Measurements from ENCODE around the gene POLR3K.
"Not testable (repeated sequence)": the region's sequence is repeated elsewhere in the genome, so short reads cannot be mapped to it uniquely, and the experiment has no call there.

POLR3K gene

GRCh38 chr16:25926-26348, 27.5 kb downstream of the POLR3K start:
- H3K4me1 ChIP-seq (ENCODE audit: control insufficient read depth, low read depth, low read length); H3K27ac ChIP-seq (ENCODE audit: low read depth, low read length); H4K8ac ChIP-seq (ENCODE audit: low read depth, low read length); H4K5ac ChIP-seq (ENCODE audit: low read length); H2BK15ac ChIP-seq (replicated peaks; ENCODE audit: low read depth); H3K4ac ChIP-seq (ENCODE audit: low read depth, low read length); H3K23ac ChIP-seq (ENCODE audit: low read length); H2BK5ac ChIP-seq (ENCODE audit: low read length); H3K18ac ChIP-seq (ENCODE audit: low read length); H3K36me3 ChIP-seq (ENCODE audit: control insufficient read depth, insufficient read depth, low read length); H2BK120ac ChIP-seq (ENCODE audit: low read depth, low read length); H3K27me3 ChIP-seq (ENCODE audit: insufficient read depth, low read length, poor library complexity); H3K4me2 ChIP-seq (ENCODE audit: low read length); H3K79me2 ChIP-seq (ENCODE audit: control insufficient read depth, insufficient read depth, low read length); H3K56ac ChIP-seq (ENCODE audit: low read length); H3K4me3 ChIP-seq (ENCODE audit: low read length); H2AK5ac ChIP-seq (ENCODE audit: low read length); H3K79me1 ChIP-seq (ENCODE audit: low read length); DNase-seq; H3K9ac ChIP-seq (ENCODE audit: low read length): not testable (repeated sequence)
- WGBS (ENCODE audit: extremely low coverage, insufficient coverage, low lambda C conversion rate) = no CpG with 5 or more reads among the region's 5 CpGs

GRCh38 chr16:24151-24550, 29.3 kb downstream of the POLR3K start:
- H2AK5ac ChIP-seq (ENCODE audit: low read length) = not testable (repeated sequence)

GRCh38 chr16:20886-21285, 32.5 kb downstream of the POLR3K start:
- not testable (repeated sequence) for H3K27ac ChIP-seq (ENCODE audit: low read depth, low read length); H3K4me1 ChIP-seq (ENCODE audit: control insufficient read depth, low read depth, low read length); H3K18ac ChIP-seq (ENCODE audit: low read length); H3K23ac ChIP-seq (ENCODE audit: low read length); H2AK5ac ChIP-seq (ENCODE audit: low read length); H3K4me2 ChIP-seq (ENCODE audit: low read length); H3K56ac ChIP-seq (ENCODE audit: low read length); H2BK5ac ChIP-seq (ENCODE audit: low read length); H3K36me3 ChIP-seq (ENCODE audit: control insufficient read depth, insufficient read depth, low read length); H3K4ac ChIP-seq (ENCODE audit: low read depth, low read length); H3K79me2 ChIP-seq (ENCODE audit: control insufficient read depth, insufficient read depth, low read length); H4K8ac ChIP-seq (ENCODE audit: low read depth, low read length); H4K5ac ChIP-seq (ENCODE audit: low read length); H2BK120ac ChIP-seq (ENCODE audit: low read depth, low read length); H3K9ac ChIP-seq (ENCODE audit: low read length); H3K4me3 ChIP-seq (ENCODE audit: low read length); DNase-seq; H2BK15ac ChIP-seq (replicated peaks; ENCODE audit: low read depth); H3K79me1 ChIP-seq (ENCODE audit: low read length); H3K27me3 ChIP-seq (ENCODE audit: insufficient read depth, low read length, poor library complexity)
- WGBS (ENCODE audit: extremely low coverage, insufficient coverage, low lambda C conversion rate) = no CpG with 5 or more reads among the region's 12 CpGs

More at GRCh38 chr16:24151-24550, 29.3 kb downstream of the POLR3K start:
- not testable (repeated sequence) for H2BK120ac ChIP-seq (ENCODE audit: low read depth, low read length); H3K79me1 ChIP-seq (ENCODE audit: low read length); H3K4ac ChIP-seq (ENCODE audit: low read depth, low read length); H3K23ac ChIP-seq (ENCODE audit: low read length); H2BK15ac ChIP-seq (replicated peaks; ENCODE audit: low read depth); H3K4me1 ChIP-seq (ENCODE audit: control insufficient read depth, low read depth, low read length); H3K9ac ChIP-seq (ENCODE audit: low read length); H3K79me2 ChIP-seq (ENCODE audit: control insufficient read depth, insufficient read depth, low read length); H3K4me3 ChIP-seq (ENCODE audit: low read length); DNase-seq; H2BK5ac ChIP-seq (ENCODE audit: low read length); H3K18ac ChIP-seq (ENCODE audit: low read length); H4K8ac ChIP-seq (ENCODE audit: low read depth, low read length); H3K56ac ChIP-seq (ENCODE audit: low read length); H3K27me3 ChIP-seq (ENCODE audit: insufficient read depth, low read length, poor library complexity); H4K5ac ChIP-seq (ENCODE audit: low read length); H3K4me2 ChIP-seq (ENCODE audit: low read length); H3K36me3 ChIP-seq (ENCODE audit: control insufficient read depth, insufficient read depth, low read length); H3K27ac ChIP-seq (ENCODE audit: low read depth, low read length)
- WGBS (ENCODE audit: extremely low coverage, insufficient coverage, low lambda C conversion rate) = no CpG with 5 or more reads among the region's 22 CpGs

- not testable (repeated sequence) for H3K27ac ChIP-seq (ENCODE audit: low read depth, low read length); H3K79me2 ChIP-seq (ENCODE audit: control insufficient read depth, insufficient read depth, low read length); H3K79me1 ChIP-seq (ENCODE audit: low read length); H4K8ac ChIP-seq (ENCODE audit: low read depth, low read length); H3K18ac ChIP-seq (ENCODE audit: low read length); DNase-seq; H3K56ac ChIP-seq (ENCODE audit: low read length); H2AK5ac ChIP-seq (ENCODE audit: low read length); H2BK5ac ChIP-seq (ENCODE audit: low read length); H3K36me3 ChIP-seq (ENCODE audit: control insufficient read depth, insufficient read depth, low read length); H3K23ac ChIP-seq (ENCODE audit: low read length); H3K4me1 ChIP-seq (ENCODE audit: control insufficient read depth, low read depth, low read length); H3K4me2 ChIP-seq (ENCODE audit: low read length); H3K9ac ChIP-seq (ENCODE audit: low read length); H2BK120ac ChIP-seq (ENCODE audit: low read depth, low read length); H2BK15ac ChIP-seq (replicated peaks; ENCODE audit: low read depth); H3K27me3 ChIP-seq (ENCODE audit: insufficient read depth, low read length, poor library complexity); H4K5ac ChIP-seq (ENCODE audit: low read length); H3K4me3 ChIP-seq (ENCODE audit: low read length); H3K4ac ChIP-seq (ENCODE audit: low read depth, low read length)
- no CpG with 5 or more reads among the region's 20 CpGs for WGBS (ENCODE audit: extremely low coverage, insufficient coverage, low lambda C conversion rate)
Measured at GRCh38 chr16:17062-17765, 36.2 kb downstream of the POLR3K start.

- H4K5ac ChIP-seq (ENCODE audit: low read length); H2BK5ac ChIP-seq (ENCODE audit: low read length); H3K56ac ChIP-seq (ENCODE audit: low read length); H3K23ac ChIP-seq (ENCODE audit: low read length); H3K79me2 ChIP-seq (ENCODE audit: control insufficient read depth, insufficient read depth, low read length); H3K4me1 ChIP-seq (ENCODE audit: control insufficient read depth, low read depth, low read length); H2BK15ac ChIP-seq (replicated peaks; ENCODE audit: low read depth); H2AK5ac ChIP-seq (ENCODE audit: low read length); H3K79me1 ChIP-seq (ENCODE audit: low read length); H3K4me3 ChIP-seq (ENCODE audit: low read length); H3K4me2 ChIP-seq (ENCODE audit: low read length); H3K18ac ChIP-seq (ENCODE audit: low read length); H3K9ac ChIP-seq (ENCODE audit: low read length); H2BK120ac ChIP-seq (ENCODE audit: low read depth, low read length); H3K36me3 ChIP-seq (ENCODE audit: control insufficient read depth, insufficient read depth, low read length); DNase-seq; H3K27ac ChIP-seq (ENCODE audit: low read depth, low read length); H4K8ac ChIP-seq (ENCODE audit: low read depth, low read length); H3K4ac ChIP-seq (ENCODE audit: low read depth, low read length); H3K27me3 ChIP-seq (ENCODE audit: insufficient read depth, low read length, poor library complexity): not testable (repeated sequence)
- WGBS (ENCODE audit: extremely low coverage, insufficient coverage, low lambda C conversion rate) = no CpG with 5 or more reads among the region's 27 CpGs
Measured at GRCh38 chr16:10772-11171, 42.6 kb downstream of the POLR3K start.
